Erythroblast (primary cell): ENCODE results near the gene TEX35.

Source experiments
- GATA1 ChIP-seq: IDR thresholded peaks from 2 replicates; pipeline ENCODE4 v1.6.1; 2011; ENCODE audit warnings: low read depth, mild to moderate bottlenecking, control low read depth, low read length, moderate library complexity
- POLR2A ChIP-seq: IDR thresholded peaks from 2 replicates; pipeline ENCODE4 v1.6.1; 2011; ENCODE audit warnings: mild to moderate bottlenecking, low read length

GRCh38 chr1:178464566-178464965 lies 48.3 kb upstream of the TEX35 start:
- TF ChIP-seq POLR2A (no peak), GATA1 (no peak)
